GM12872 (cell line): ENCODE measurements around the gene NEAT1.

Experiments
- TF ChIP-seq, protein P1 (sequence below): IDR thresholded peaks from 3 replicates; pipeline ENCODE4 v1.5.1; 2011; ENCODE audit warnings: low read depth, mild to moderate bottlenecking, low read length, moderate library complexity; ENCODE audit not compliant: insufficient read depth

The NEAT1 gene

DNA sequence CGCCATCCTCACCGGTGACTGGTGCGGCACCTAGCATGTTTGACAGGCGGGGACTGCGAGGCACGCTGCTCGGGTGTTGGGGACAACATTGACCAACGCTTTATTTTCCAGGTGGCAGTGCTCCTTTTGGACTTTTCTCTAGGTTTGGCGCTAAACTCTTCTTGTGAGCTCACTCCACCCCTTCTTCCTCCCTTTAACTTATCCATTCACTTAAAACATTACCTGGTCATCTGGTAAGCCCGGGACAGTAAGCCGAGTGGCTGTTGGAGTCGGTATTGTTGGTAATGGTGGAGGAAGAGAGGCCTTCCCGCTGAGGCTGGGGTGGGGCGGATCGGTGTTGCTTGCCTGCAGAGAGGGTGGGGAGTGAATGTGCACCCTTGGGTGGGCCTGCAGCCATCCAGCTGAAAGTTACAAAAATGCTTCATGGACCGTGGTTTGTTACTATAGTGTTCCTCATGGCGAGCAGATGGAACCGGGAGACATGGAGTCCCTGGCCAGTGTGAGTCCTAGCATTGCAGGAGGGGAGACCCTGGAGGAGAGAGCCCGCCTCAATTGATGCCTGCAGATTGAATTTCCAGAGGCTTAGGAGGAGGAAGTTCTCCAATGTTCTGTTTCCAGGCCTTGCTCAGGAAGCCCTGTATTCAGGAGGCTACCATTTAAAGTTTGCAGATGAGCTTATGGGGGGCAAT lies 1.1 kb downstream of the NEAT1 start:
- TF ChIP-seq, protein P1, sequence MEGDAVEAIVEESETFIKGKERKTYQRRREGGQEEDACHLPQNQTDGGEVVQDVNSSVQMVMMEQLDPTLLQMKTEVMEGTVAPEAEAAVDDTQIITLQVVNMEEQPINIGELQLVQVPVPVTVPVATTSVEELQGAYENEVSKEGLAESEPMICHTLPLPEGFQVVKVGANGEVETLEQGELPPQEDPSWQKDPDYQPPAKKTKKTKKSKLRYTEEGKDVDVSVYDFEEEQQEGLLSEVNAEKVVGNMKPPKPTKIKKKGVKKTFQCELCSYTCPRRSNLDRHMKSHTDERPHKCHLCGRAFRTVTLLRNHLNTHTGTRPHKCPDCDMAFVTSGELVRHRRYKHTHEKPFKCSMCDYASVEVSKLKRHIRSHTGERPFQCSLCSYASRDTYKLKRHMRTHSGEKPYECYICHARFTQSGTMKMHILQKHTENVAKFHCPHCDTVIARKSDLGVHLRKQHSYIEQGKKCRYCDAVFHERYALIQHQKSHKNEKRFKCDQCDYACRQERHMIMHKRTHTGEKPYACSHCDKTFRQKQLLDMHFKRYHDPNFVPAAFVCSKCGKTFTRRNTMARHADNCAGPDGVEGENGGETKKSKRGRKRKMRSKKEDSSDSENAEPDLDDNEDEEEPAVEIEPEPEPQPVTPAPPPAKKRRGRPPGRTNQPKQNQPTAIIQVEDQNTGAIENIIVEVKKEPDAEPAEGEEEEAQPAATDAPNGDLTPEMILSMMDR, result no peak

DNA sequence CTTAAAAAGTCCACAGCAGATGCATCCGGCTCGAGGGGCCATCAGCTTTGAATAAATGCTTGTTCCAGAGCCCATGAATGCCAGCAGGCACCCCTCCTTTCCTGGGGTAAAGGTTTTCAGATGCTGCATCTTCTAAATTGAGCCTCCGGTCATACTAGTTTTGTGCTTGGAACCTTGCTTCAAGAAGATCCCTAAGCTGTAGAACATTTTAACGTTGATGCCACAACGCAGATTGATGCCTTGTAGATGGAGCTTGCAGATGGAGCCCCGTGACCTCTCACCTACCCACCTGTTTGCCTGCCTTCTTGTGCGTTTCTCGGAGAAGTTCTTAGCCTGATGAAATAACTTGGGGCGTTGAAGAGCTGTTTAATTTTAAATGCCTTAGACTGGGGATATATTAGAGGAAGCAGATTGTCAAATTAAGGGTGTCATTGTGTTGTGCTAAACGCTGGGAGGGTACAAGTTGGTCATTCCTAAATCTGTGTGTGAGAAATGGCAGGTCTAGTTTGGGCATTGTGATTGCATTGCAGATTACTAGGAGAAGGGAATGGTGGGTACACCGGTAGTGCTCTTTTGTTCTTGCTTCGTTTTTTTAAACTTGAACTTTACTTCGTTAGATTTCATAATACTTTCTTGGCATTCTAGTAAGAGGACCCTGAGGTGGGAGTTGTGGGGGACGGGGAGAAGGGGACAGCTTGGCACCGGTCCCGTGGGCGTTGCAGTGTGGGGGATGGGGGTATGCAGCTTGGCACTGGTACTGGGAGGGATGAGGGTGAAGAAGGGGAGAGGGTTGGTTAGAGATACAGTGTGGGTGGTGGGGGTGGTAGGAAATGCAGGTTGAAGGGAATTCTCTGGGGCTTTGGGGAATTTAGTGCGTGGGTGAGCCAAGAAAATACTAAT lies 1.9 kb downstream of the NEAT1 start:
- TF ChIP-seq, protein P1, result no peak

DNA sequence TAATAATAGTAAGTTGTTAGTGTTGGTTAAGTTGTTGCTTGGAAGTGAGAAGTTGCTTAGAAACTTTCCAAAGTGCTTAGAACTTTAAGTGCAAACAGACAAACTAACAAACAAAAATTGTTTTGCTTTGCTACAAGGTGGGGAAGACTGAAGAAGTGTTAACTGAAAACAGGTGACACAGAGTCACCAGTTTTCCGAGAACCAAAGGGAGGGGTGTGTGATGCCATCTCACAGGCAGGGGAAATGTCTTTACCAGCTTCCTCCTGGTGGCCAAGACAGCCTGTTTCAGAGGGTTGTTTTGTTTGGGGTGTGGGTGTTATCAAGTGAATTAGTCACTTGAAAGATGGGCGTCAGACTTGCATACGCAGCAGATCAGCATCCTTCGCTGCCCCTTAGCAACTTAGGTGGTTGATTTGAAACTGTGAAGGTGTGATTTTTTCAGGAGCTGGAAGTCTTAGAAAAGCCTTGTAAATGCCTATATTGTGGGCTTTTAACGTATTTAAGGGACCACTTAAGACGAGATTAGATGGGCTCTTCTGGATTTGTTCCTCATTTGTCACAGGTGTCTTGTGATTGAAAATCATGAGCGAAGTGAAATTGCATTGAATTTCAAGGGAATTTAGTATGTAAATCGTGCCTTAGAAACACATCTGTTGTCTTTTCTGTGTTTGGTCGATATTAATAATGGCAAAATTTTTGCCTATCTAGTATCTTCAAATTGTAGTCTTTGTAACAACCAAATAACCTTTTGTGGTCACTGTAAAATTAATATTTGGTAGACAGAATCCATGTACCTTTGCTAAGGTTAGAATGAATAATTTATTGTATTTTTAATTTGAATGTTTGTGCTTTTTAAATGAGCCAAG lies 2.7 kb downstream of the NEAT1 start:
- TF ChIP-seq, protein P1, result peak; percentile 36; the same call in 2 of the 3 replicates

GRCh38 chr11:65425971-65426838 lies 3.6 kb downstream of the NEAT1 start:
- TF ChIP-seq, protein P1, result no peak

DNA sequence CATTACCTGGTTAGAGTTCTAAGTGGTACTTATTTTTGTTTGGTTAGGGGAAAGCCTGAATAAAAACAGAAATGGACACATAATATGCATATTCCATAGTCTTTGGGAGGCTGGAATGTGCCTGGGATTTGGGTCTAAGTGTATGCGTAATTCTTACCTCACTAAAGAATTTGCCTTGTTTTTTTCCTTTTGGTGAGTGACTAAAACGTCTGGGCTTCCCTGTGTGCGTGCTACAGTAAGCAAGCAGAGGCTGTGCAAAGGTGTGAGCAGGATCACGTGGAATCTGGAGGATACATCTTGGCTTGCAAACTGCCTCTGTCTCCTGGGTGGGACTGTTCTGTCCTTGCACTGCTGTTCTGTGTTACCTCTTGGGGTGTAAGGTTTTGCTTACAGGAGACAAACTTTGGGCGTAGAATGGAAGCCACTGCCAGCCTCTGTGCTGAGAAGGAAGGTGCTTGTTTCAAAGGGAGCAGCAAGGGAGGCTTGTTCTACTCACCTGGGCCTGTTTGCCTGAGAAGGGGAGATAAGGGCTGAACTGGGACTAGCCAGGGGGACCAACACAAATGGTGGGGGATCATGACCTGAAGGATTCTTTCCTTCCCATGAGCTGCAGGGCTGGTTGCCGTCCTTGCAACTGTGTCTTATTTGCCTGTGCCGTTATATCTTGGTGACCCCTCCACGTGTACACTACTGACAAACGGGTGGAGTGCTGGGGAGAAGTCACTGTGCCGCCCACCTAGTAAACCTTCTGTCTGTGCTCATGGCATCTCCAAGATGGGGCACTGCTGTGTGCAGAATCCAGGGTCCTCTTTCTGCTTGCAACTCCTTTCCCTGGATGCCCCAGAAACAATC lies 4.5 kb downstream of the NEAT1 start:
- TF ChIP-seq, protein P1, result no peak
